ENCODE measurements around the gene TMEM106A. TPM values are rescaled to one million over a fixed set of nuclear protein-coding genes. Genes with fewer than 3 reads are reported as not detected.

The TMEM106A gene
- total and polyA plus RNA-seq, 2 of the 13 experiments (the other 11 are each of a cell fraction or from before 2014, with no cell fraction given): 16.9 to 35.9 TPM

DNA sequence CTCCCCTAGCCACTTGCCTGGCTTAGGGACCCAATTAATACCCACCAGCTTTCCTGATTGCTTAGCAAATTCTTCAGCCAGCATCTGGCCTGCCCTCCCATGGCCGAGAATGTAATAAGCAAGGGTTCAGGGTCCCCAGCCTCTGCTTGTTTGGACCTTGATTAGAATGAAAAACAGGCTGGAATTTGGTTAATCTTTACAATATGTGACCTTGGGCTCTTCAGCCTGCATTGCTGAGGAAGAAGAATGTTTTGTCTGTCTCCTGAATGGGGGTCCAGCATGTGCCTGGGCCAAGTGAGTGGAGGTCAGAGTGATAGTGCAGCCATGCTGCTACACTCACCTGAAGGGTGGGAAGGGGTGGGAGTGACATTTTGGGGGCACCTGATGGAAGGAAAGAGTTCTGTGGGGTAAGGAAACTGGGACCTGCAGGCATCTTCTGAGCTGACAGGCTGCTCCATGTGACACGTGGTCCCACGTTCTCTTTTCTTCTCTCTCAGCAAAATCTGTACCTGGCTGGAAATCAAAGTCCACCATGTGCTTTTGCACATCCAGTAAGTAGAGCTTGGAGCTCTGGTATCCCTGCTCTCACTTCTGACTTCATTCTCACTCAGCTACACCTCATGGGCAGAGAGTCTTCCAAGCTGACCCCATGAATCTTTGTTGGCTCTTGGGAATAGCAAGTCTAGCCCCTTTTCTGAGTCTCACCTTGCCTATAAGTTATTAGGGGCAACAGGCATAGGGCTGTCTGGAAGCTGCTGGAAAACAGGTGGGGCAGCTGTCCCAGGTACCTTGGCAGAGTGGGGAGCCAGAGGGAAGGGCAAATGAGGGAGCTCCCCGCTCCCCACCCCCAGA lies 5.3 kb downstream of the TMEM106A start (continued):
- TF ChIP-seq KLF13 (CRISPR knock-in tag; IDR thresholded peaks at IDR 0.05): peak; percentile 27; the same call in 1 of the 2 replicates
- TF ChIP-seq, protein P1, sequence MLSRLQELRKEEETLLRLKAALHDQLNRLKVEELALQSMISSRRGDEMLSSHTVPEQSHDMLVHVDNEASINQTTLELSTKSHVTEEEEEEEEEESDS (CRISPR knock-in tag; IDR thresholded peaks at IDR 0.05; ENCODE audit: borderline replicate concordance): no peak
- no peak for TF ChIP-seq ZNF234 (CRISPR knock-in tag; conservative IDR thresholded peaks at IDR 0.05)
- 0 out of 2 replicates have a peak, but pooled peaks have one; percentile 19 for TF ChIP-seq SOX13 (IDR thresholded peaks at IDR 0.05)
- peak in 1 of 2 experiments; percentile 81; a peak in 2 of 4 replicates for TF ChIP-seq SOX13 (CRISPR knock-in tag; conservative IDR thresholded peaks at IDR 0.05 in 1 of 2, IDR thresholded peaks at IDR 0.05 in 1 of 2)
- no peak for TF ChIP-seq SUZ12 (IDR thresholded peaks at IDR 0.05; ENCODE audit: low read depth, low read length)
- TF ChIP-seq ATF1 (CRISPR knock-in tag; IDR thresholded peaks at IDR 0.05): no peak
- TF ChIP-seq ZNF749 (CRISPR knock-in tag; IDR thresholded peaks at IDR 0.05; ENCODE audit: borderline replicate concordance): no peak
- TF ChIP-seq, protein P2, sequence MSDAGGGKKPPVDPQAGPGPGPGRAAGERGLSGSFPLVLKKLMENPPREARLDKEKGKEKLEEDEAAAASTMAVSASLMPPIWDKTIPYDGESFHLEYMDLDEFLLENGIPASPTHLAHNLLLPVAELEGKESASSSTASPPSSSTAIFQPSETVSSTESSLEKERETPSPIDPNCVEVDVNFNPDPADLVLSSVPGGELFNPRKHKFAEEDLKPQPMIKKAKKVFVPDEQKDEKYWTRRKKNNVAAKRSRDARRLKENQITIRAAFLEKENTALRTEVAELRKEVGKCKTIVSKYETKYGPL (CRISPR knock-in tag; IDR thresholded peaks at IDR 0.05): peak; percentile 8; the same call in 1 of the 2 replicates
- TF ChIP-seq RELA (CRISPR knock-in tag; IDR thresholded peaks at IDR 0.05): no peak
- TF ChIP-seq, protein P3, sequence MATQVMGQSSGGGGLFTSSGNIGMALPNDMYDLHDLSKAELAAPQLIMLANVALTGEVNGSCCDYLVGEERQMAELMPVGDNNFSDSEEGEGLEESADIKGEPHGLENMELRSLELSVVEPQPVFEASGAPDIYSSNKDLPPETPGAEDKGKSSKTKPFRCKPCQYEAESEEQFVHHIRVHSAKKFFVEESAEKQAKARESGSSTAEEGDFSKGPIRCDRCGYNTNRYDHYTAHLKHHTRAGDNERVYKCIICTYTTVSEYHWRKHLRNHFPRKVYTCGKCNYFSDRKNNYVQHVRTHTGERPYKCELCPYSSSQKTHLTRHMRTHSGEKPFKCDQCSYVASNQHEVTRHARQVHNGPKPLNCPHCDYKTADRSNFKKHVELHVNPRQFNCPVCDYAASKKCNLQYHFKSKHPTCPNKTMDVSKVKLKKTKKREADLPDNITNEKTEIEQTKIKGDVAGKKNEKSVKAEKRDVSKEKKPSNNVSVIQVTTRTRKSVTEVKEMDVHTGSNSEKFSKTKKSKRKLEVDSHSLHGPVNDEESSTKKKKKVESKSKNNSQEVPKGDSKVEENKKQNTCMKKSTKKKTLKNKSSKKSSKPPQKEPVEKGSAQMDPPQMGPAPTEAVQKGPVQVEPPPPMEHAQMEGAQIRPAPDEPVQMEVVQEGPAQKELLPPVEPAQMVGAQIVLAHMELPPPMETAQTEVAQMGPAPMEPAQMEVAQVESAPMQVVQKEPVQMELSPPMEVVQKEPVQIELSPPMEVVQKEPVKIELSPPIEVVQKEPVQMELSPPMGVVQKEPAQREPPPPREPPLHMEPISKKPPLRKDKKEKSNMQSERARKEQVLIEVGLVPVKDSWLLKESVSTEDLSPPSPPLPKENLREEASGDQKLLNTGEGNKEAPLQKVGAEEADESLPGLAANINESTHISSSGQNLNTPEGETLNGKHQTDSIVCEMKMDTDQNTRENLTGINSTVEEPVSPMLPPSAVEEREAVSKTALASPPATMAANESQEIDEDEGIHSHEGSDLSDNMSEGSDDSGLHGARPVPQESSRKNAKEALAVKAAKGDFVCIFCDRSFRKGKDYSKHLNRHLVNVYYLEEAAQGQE (IDR thresholded peaks at IDR 0.05; ENCODE audit: borderline replicate concordance in 1 of 2, low read depth in 1 of 2, low read length in 2 of 2): peak in 1 of 2 experiments; percentile 63; a peak in 1 of 4 replicates
- no peak for TF ChIP-seq CCDC6 (CRISPR knock-in tag; IDR thresholded peaks at IDR 0.05)
- TF ChIP-seq ZNF382 (CRISPR knock-in tag; IDR thresholded peaks at IDR 0.05; ENCODE audit: borderline replicate concordance): no peak; the same call in 1 of the 2 replicates
- TF ChIP-seq ZNF510 (CRISPR knock-in tag; IDR thresholded peaks at IDR 0.05; ENCODE audit: low read depth): peak; percentile 98; the same call in 1 of the 2 replicates
- 0 out of 2 replicates have a peak, but pooled peaks have one; percentile 25 for TF ChIP-seq MAZ (IDR thresholded peaks at IDR 0.05; ENCODE audit: borderline replicate concordance, low read depth, low read length)
- peak; percentile 67 for TF ChIP-seq MAZ (CRISPR knock-in tag; IDR thresholded peaks at IDR 0.05; ENCODE audit: low read depth)
- peak; percentile 39; the same call in 1 of the 2 replicates for TF ChIP-seq EEA1 (CRISPR knock-in tag; IDR thresholded peaks at IDR 0.05; ENCODE audit: borderline replicate concordance)
- TF ChIP-seq ZNF383 (CRISPR knock-in tag; IDR thresholded peaks at IDR 0.05; ENCODE audit: borderline replicate concordance): 0 out of 2 replicates have a peak, but pooled peaks have one; percentile 86
- TF ChIP-seq ZNF724P (CRISPR knock-in tag; IDR thresholded peaks at IDR 0.05; ENCODE audit: borderline replicate concordance): peak; percentile 23; the same call in 1 of the 2 replicates
- no peak for TF ChIP-seq JUND (CRISPR knock-in tag; IDR thresholded peaks at IDR 0.05)
- TF ChIP-seq, protein P4, sequence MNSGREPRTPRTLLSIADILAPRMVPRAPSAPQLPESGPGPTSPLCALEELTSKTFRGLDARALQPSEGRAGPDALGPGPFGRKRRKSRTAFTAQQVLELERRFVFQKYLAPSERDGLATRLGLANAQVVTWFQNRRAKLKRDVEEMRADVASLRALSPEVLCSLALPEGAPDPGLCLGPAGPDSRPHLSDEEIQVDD (CRISPR knock-in tag; IDR thresholded peaks at IDR 0.05; ENCODE audit: borderline replicate concordance): peak; percentile 45; the same call in 1 of the 2 replicates
- TF ChIP-seq PHF21A (CRISPR knock-in tag; IDR thresholded peaks at IDR 0.05): peak; percentile 86; the same call in 1 of the 2 replicates

Measured in HepG2 (cell line).